ELR (cell line): ENCODE results near the gene ADCY9.
"Not testable (repeated sequence)": the region's sequence is repeated elsewhere in the genome, so short reads cannot be mapped to it uniquely, and the experiment has no call there.

Source experiments
- DNase-seq: peaks from one replicate; pipeline ENCODE4 v3.0.0-alpha.2; 2015; ENCODE audit warnings: low read depth

The ADCY9 gene

DNA sequence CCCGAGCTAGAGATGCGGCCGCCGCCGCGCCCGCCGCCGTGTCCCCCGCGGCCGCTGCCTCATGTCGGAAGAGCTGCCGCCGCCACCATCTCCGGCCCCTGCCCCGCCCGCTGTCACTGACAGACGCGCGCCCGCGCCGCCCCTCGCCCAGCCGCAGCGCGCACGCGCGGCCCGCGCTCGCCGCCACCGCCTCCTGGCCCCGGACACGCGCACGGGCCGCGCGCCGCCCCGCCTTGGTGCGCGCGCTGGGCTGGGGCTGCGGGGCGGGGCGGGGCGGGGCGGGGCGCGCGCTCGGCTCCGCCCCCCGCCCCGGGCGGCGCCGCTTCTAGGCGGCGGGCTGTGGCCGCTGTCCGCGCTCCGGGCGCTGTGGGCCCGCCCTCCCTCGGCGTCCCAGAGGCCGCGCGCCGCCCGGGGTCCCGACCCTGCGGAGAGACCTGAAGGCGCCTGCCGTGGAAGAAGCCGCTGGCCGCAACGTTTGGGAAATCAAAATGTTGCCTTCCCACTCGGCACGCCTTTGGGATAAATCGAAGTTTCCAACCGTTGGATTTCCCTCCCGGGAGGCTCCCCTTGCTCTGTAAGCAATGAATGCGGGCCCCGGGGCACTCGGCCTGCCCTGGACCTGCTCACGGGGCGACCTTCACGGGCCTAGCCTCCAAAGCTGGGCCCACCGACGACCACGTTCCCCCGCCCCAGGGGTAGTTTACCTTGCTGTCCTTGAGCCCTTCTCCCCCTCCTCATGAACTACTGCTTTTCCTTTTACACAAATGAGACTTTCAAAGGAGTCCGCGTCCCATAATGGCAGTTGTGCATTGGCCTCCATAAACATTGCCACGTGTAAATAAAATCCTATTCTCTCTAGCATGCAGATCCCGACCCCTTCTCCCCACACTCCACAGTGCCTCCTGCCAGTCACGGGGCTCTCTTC is at the start of gene ADCY9:
Gene ADCY9 (minus strand): TSS at position 118 of the 925 bp plus-strand sequence. CDS start 1,000 bp downstream, outside the sequence.
- peak; percentile 78 for DNase-seq

DNA sequence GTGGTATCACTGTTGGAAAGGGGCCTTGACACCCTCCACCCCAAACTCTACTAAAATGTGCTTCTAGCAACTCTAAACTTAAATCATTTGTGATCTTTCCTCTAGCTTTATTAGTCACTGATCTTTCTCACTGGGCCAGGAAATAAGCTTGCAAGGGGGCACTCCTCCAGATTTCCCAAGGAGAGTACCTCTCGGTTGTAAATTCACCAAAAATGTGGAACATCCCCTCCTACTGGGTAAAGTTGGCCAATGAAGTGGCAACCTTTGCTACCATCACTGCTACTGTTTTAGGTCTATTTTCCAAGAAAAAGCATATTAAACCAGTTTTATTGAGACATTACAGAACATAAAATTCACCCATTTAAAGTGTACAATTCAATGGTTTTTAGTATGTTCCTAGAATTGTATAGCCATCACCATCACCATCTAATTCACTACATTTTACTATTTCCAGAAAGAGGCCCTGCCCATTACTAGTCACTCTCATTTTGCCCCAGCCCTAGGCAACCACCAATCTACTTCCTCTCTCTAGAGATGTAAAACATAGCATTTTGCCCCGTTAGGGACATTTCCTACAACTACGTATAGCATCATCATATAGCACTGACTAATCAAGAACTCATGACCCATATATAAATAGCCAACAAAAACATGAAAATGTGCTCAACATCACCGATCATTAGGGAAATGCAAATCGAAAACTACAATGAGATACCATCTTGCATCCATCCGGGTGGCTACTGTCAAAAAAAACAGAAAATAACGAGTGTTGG is 44.6 kb upstream of the ADCY9 start:
- DNase-seq, result peak; percentile 40

GRCh38 chr16:4159726-4160125 is 43.5 kb upstream of the ADCY9 start:
- no peak for DNase-seq

DNA sequence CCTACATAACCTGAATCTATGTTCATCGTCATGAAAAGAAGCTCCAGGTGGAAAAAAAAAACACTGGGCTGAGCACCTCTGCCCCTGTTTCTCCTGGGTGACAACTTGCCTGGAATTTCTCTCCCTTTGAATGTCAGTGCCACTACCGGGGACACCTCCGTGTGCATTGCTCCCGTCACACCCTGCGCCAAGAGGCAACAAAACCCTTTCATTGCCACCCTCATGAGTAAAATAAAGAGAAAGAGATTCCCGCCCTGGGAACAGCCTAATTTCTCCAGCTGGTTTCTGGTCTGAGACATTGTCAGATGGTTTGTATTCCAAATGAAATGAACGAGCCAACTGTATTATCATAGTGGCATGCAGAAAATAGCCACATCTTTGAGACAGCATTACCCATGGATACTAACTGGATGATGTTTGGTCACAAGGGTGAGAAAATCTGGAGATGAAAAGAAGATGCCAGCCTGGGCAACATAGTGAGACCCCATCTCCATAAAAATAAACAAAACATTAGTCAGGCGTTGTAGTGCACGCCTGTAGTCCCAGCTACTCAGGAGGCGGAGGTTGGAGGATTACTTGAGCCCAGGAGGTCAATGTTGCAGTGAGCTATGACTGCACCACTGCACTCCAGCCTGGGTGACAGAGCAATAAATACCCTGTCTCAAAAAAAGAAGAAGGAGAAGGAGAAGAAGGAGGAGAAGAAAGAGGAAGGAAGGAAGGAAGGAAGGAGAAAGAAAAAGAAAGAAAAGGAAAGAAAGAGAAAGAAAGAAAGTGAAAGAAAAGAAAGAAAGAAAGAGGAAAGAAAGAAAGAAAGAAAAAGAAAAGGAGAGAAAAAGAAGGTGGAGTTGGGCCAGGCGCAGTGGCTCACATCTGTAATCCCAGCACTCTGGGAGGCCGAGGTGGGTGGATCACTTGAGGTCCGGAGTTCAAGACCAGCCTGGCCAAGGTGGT is 42.2 kb upstream of the ADCY9 start:
- DNase-seq, result no peak

GRCh38 chr16:4157376-4157825 is 41.2 kb upstream of the ADCY9 start:
- no peak for DNase-seq

DNA sequence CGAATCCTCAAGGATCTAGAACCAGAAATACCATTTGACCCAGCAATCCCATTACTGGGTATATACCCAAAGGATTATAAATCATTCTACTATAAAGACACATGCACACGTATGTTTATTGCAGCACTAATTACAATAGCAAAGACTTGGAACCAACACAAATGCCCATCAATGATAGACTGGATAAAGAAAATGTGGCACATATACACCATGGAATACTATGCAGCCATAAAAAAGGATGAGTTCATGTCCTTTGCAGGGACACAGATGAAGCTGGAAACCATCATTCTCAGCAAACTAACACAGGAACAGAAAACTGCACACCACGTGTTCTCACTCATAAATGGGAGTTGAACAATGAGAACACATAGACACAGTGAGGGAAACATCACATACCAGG is 40.3 kb upstream of the ADCY9 start:
- DNase-seq, result not testable (repeated sequence)

DNA sequence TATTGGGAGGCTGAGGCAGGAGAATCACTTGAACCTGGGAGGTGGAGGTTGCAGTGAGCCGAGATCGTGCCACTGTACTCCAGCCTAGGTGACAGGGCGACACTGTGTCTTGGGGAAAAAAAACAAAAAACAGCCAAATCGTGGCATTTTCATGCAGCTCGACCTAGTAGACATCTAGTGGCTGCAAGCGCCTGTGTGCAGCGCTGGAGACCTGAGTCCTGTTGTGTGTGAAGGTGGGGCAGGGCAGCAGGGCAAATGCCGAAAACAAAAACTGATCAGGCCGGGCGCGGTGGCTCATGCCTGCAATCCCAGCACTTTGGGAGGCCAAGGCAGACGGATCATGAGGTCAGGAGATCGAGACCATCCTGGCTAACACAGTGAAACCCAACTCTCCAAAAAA is 37.1 kb upstream of the ADCY9 start:
- DNase-seq, result not testable (repeated sequence)

GRCh38 chr16:4152267-4152666 is 36.0 kb upstream of the ADCY9 start:
- no peak for DNase-seq

GRCh38 chr16:4147236-4147635 is 31.0 kb upstream of the ADCY9 start:
- DNase-seq, result no peak

DNA sequence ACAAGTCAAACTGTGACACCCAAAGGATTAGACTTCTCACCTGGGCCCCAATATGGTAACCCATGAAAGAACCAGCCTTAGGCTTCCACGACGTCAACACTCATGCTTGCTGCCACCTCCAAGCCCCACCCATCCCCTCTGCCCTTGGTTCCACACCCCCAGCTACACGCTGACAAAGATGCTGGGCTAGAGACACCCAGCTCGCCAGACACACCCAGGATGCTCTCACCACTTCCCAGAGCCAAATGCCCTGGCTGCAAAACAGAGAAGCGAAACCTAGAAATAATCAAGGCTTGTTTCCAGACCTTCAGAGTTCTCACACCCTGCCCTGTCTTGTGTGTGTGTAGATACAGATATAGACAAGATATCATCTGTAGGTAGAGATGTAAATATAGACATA is 26.0 kb upstream of the ADCY9 start:
- no peak for DNase-seq

DNA sequence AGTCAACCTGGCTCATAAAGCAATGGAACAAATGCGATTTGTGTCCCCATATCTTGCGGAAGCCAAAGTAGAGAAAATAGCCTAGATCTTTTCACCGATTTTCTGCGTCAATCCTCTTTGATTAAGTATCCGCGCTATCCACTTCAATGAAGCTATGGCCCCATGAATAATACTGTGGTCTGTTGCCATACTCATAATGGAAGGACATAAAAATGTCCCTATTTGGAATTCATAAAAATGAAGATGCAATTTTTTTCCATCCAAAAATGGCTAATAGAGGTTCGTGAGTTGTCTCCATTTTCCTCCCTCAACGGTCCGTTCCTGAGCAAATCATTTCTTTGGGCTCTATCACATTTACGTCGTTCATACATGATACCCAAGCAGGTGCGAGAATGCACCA is 25.4 kb upstream of the ADCY9 start:
- no peak for DNase-seq

GRCh38 chr16:4140652-4141051 is 24.4 kb upstream of the ADCY9 start:
- DNase-seq, result no peak

GRCh38 chr16:4139968-4140367 is 23.7 kb upstream of the ADCY9 start:
- no peak for DNase-seq

DNA sequence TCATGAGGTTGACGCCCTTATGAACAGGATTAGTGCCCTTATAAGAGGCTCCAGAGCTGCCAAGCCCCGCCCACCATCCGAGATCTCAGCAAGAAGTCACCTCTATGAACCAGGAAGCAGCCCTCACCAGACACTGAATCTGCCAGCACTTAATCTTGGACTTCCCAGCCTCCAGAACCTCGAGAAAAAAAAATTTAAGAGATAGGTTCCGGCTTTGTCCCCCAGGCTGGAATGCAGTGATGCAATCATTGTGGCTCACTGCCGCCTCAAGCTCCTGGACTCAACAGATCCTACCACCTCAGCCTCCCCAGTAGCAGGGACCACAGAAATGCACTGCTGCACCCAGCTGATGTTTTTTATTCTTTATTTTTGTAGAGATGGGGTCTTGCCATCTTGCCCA is 22.5 kb upstream of the ADCY9 start:
- peak; percentile 18 for DNase-seq

DNA sequence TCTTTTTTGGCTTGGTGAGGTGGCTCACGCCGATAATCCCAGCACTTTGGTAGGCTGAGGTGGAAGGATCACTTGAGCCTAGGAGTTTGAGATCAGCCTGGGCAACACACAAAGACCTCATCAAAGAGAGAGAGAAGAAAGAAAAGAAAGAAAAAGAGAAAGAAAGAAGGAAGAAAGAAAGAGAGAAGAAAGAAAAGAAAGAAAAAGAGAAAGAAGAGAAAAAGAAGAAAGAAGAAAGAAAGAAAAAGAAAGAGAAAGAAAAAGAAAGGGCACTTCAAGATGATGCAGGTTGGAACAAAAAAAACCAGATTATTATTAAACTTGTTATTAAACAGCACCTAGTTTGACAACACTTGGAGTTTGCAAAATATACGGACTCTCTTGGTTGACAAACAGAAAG is 21.2 kb upstream of the ADCY9 start:
- no peak for DNase-seq

DNA sequence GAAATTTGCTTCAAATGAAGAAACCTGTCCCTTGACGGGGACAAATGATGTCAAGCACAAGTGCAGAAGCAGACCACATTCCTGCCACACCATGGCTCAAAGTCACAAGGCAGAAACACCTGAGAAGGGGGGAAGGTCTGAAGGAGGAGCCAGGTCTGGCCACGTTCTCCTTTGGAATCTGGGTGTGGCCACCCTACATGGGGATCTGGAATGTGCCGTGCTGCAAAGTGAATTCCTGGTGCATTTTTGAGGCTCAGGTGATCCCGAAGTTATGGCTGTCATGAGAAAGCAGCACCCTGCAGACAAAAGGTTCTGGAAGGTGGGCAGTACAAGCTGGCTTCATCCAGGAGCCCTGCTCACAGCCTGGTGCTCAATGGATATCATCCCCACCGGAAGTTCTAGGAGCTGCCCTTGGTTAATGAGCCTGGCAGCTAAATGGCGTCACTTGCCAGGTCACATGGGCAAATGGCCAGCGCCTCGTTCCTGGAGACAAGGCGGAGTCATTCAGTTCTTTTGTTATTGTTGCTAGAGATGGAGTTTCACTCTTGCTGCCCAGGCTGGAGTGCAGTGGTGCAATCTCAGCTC is 20.1 kb upstream of the ADCY9 start:
- no peak for DNase-seq

DNA sequence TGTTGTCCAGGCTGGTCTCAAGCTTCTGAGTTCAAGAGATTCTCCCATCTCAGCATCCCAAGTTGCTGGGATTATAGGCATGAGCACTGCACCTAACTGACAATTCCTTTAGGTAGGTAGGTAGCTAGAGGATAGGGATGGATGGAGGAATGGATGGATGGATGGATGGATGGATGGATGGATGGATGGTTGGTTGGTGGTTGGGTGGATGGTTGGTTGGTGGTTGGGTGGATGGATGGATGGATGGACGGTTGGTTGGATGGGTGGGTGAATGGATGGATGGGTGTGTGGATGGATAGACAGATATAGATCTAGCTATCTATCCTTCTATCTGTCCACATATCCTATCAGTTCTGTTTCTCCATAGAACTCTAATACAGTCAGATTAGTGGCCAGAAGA is 19.3 kb upstream of the ADCY9 start:
- no peak for DNase-seq

- no peak for DNase-seq
Observed at GRCh38 chr16:4133897-4134372, 17.7 kb upstream of the ADCY9 start.

DNA sequence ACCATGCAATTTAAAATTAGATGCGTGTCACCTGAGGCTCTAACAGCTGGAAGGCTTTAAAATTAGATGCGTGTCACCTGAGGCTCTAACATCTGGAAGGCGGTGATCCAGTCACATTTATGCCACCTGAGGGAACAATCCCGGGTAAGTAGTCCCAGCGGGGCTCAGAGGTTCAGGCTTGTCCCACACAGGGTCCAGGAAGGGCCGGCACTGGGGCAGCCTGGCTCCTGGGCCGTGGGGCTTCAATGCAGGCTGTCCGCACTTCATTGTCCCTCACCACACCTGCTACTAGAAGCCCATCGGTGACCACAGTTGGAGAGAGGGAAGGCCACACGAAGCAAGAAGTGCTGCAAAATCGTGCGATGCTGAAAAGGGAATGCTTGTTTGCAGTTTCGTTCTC is 15.4 kb upstream of the ADCY9 start:
- no peak for DNase-seq

GRCh38 chr16:4124535-4125294 is 8.5 kb upstream of the ADCY9 start:
- DNase-seq, result no peak
